DMS153 treated with DMSO at 0.1 percent for 48 hours (cell line): ENCODE results near the gene PLXNA4.

Experiments
- DNase-seq: peaks from one replicate; lab custom pipeline; 2025; ENCODE audit not compliant: unreplicated experiment; lab: John Stamatoyannopoulos, UW

Gene PLXNA4

DNA sequence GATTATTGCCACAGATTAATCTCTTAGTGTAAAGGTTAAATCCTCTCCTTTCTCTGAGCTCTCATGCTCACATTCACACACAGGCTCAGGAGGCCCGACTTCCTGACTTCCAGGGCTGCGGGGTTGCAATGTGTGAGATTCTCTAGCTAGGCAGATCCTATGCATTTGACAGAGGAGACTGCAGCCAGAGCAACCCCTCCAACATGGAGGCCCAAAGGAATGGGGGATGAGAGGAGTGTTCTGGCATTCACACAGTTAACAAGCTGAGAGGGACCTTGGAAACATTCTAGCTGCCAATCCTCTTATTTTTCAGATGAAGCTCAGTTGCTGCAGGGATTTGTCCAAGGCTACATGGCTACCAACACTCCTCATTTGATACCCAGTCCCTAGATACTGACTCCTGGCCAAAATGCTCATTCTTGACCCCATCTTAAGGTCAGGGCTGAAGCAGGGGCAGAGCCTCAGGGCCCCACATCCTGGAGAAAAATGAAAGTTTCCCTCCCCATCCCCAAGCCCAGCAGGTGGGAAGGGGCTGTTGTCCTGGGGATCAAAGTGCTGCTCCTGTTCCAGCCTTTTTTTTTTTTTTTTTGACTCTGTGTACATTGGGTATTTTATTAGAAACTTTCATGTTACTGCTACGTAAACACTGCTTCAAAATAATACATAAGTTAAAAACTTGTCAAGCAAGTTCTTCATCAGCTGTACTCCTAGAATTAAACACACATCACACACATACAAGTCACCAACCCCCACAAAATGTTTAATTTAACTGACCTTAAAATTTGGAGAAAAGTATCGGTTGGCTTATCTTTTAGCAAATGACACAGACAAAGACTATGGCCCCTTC is 325.6 kb downstream of the PLXNA4 start:
- no peak for DNase-seq

DNA sequence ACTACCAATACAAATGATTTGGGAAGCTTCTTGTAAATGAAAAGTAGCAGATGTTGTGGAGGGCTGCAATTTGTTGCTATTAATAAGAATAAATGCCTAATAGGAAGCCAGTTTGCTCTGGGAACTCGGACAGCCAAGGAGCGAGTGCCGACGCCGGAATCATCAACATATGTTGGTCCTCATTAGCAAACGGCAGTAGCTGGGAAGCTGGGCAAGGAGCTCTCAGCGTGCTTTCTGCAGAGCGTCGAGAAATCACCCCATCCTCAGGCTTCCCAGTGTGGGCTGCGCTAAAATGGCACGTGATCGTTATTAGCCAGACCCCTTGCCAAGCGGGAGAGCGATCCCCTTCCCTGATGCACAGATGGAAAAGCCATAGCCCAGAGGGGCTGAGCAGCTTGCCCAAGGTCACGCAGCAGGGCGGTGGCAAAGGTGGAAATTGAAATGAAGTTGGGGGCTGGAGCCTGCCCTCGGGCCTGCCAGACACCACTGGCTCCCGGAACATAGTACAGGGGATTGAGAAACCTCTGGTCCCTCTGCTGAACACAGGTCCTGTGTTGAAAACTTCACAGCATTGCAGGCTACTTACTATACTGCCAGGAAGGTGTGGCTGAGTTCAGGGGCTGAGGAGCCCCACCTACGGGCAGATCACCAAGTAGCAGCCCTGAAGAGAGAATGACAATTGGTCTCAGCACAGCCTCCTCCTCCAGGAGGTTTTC is 326.9 kb downstream of the PLXNA4 start:
- DNase-seq = no peak

DNA sequence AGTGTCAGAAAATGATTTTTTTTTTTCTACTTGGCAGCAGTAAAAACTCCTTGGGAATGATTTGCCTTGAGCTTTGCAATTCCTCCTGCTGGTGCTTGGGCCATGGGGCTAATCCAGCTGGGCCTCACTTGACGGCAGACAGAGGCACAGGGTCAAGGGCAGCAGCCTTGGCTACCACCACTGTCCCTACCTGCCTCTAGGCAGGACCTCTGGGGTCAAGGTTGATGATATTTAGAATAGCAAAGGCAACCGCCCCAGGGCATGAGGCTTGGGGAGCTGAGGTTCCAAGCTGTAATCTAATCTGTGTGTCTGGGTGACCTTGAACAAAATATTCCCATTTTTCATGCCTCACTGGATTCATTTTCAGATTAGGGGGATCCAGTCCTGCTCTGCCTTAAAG is 327.4 kb downstream of the PLXNA4 start:
- DNase-seq = no peak

DNA sequence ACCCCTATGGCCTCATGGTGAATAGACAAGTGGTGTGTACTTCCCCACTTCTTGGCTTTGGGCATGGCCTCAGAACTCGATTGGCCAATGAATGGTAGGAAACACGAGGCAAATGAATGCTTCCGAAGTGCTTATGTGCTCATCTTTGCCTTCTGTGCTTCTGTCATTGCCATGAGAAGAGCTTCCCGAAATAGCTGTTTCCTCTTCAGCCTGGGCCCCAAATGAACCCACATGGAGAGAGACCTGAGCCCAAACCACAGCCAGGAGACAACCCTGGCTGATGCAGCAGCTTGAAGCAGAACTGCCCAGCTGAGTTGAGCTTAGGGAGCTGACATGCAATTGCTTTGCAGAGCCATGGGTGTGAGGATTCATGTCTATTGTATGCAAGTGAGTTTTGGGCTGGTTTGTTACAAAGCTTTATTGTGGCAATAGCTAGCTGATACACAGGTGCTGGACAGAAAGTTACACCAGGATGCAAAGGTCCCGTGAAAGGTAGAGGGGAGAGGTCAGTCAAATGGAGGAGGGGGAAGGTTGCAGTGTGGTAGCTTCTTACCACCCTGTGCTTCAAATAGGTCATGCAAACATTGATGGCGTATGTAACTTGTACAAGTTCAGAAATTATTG is 328.2 kb downstream of the PLXNA4 start:
- no peak for DNase-seq

DNA sequence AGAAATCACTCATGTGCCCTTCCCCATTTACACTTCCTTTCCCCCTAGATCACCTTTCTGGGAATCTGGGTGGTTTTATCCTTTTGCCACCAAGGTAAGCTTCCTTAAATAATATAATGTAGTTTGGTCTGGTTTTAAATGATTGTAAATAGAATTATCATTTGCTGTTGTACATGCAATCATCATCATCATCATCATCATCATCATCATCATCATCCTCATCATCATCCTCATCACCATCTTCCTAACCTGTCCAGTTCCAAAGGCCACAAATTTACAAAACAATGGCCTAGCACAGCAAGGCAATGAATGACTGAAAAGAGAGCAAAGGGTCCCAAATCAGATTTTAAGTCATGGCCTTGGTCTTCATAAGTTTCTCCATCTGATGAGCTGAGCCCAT is 329.7 kb downstream of the PLXNA4 start:
- DNase-seq = no peak

DNA sequence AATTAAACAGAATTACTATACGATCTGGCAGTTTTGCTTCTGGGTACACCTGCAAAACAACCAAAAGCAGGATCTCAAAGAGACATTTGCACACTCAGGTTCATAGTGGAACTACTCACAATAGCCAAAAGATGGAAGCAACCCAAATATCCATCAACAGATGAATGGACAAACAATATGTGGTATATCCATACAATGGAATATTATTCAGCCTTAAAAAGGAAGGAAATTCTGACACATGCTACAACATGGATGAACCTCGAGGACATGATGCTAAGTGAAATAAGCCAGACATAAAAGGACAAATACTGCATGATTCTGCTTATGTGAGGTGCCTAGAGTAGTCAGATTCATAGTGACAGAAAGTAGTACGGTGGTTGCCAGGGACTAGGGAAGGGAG is 330.7 kb downstream of the PLXNA4 start:
- no peak for DNase-seq

DNA sequence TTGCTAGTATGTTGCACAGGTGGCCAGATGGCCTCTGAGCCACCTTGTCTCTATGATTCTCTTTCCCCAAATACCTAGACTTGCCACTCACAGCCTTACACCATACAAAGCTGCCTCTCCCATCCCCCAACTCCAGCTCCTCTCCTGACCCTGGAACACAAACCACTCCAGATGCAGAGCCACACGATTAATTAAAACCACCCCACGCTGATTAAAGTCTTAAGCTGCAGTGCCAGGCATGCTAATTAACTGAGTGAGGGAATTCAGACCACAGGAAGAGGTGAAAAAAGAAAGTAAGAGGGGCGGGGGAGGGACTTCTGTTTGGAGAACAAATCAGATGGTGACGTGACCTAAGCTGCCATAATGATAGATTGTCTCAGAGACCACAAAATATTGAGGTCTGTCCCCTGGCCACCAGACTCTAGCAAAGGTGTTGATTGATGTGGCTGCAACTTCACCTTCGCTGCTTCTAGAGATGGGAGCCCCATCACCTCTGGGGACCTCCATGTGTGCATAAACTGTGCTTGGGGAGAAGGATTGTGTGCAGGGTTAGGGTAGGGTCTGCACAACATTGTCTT is 331.3 kb downstream of the PLXNA4 start:
- DNase-seq = no peak

DNA sequence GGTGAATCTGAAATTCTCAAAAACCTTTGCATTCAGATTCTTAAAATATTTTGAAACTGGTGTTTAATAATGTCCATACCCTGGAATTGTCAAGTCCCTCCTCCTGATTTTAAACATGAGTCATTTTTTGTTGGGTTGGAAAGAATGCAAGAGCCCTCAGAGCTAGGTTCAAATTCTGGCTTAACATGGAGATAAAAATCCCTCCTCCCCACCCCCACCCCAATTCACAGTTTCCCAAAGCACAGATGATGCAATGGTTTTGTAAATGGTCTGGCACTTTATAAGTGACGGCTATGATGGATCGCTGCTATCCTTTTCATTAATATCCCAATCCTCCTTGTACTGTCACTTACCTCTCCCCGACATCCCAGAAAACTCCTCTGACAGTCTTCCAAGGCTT is 332.8 kb downstream of the PLXNA4 start:
- DNase-seq = no peak

DNA sequence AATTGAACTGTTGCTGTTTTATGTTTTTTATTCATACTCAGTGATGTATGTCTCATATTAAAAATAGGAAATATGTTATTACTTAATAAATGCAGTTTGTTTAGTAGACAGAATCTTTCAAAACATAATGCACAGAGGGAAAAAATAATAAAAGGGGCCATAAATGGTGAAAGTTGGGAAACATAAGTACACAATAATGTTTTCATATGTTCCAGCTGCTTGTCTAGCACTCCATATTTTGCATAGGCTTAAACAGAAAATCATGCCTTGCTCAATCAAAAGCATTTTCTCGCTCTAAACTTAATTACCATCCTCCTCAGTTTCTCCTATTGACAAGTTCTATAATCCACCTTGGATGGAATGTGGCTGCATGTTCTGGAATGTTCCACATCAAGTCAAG is 333.2 kb downstream of the PLXNA4 start:
- DNase-seq = no peak

DNA sequence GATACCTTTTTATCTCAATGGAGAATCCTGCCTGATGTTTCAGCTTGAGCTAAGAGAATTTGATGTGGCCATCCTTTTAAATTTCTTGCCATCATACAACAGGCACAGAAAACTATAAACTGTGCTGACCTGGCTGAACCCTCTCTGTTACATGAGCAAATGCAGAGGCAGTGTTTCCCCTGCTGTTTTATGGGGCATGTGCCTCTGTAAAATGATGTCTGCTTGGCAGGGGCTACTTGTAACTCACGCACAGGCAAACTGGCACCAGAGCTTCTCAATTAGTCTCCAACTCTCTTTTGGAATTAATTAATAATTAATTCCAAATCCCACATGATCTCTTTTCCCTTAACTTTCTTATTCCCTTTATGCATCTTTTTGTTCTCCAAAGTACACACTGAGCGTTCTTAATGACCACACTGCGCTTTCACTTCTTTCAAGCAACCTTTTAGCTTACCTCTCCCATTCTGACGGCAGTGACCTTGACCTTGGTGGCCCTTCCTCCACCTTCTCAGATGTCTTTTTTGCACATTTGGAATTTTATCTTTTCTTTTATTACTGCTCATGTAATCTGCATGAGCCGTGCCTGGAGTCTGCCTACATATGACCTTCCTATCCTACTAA is 334.0 kb downstream of the PLXNA4 start:
- DNase-seq = no peak

DNA sequence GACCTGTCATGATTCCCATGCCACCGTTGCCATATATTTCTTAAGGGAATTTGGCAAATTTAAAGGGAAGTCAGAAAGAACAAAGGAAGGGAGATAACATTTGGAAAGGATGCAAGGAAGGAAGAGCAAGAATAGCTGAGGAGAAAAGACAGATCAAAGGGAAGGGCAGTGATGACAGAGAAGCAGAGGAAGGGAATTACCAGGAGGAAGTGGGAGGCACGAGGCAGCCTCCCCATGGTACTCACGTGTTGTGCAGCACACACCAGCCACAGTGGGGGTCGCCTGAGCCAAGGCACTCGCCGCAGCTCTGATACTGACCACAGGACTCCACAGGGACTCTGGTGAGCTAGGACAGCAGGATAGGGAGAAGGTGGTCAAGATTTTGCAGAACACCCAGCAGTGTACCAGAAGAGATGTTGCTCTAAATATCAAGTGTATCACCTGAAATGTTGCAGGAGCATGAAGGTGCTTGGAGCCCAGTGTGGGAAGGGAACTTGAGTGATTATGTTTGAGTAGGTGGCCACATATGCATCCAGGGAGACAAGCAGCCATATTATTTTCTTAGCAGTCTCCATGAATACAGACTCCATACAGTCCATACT is 335.3 kb downstream of the PLXNA4 start:
- DNase-seq = no peak

DNA sequence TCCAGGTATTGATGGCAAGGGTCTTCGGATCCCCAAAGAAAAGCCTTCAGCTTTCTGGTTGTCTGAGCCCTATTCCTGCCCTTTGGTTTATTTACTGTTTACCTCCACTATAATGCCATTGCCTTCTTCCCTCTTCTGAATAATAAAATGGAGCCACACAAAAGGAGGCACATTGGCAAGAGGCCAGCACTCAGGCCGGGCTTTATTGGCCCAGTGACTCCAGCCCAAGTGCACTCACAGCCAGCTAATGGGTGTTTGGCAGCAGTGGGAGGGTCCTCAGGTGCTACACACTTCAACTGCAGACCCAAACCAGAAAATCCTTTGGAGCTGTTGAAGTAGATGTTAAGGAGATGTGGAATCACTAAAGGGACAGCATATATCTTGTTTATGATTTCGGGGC is 336.0 kb downstream of the PLXNA4 start:
- DNase-seq = peak; percentile 76

DNA sequence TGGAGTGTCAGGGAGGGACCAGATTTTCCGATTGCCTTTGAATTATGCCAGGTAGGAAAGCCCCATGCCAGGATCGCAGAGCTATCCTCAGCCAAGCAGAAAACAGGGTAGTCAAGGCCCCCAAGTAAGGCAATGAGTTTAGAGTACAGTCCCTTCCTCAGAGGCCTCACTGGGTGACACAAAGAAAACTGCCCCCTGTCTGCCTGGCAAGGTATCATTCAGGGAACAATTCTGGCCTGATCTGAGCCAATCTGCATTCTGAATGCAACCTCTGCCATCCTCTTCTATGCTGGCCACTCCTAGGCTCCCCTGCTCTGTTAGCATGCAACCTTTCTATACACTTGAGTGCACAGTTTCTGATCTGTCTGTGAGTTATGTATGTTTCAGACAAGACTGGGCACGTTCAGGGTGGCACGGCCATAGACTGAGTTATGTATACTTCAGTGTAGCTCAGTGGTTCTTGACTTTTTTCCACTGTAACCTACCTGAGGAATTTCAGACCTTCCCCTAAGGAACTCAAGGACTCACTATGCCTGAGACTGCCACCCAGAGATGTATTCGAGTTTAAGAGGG is 336.8 kb downstream of the PLXNA4 start:
- DNase-seq = peak; percentile 43

DNA sequence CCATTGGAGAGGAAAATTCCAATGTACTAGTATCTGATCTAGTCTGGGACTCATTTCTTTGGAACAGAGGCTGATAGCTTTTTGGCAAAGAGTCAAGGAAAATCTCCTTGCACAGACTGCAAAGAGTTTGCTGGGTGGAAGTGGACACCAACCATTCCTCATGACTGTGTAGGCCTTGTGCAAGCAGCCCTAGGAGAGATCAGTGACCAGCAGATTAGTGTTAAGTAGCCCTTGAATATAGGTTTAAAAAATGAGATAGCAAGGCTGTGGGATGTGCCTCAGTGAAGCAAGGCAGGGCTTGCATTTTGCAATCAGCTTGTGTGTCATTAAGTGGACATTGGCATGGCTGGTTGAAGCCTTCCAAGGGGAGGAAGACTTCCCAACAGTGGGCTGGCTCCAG is 341.6 kb downstream of the PLXNA4 start:
- DNase-seq = no peak

DNA sequence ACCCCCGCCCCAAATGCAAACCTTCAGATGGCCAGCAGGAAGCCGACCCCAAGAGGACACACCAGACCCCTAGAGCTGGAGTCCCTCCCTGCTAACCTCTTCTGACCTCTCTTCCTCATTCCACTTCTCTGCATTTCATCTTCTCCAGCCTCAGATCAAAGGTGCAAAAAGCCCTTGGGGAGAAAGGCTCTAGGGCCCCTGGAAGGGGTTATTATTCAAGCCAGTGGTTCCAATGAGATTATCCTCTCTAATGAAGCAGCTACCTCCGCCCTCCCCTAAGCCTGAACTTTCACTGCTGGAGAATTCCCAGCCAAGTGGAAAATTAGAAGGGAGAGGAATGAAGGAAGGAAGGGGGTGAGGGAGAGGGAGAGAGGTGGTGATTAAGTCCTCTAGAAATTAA is 343.9 kb downstream of the PLXNA4 start:
- no peak for DNase-seq

DNA sequence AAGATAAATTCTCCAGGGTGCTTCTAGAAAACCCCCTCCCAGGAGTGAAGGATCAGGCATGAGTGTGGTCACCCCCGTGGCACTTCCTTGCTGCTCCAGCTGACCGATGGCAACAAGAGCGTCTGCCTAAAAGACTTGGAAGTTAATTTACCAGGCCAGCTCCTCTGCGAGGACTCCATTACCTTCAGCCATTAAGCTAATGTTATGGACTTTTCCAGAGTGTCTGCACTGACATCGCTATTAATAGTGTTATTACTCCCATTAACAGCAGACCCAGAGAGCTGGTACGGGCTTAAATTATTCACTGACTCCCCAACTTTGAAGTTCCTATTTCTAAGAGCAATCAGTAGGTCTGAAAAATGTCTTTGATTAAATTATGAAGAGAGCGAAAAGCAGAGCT is 345.8 kb downstream of the PLXNA4 start:
- no peak for DNase-seq

DNA sequence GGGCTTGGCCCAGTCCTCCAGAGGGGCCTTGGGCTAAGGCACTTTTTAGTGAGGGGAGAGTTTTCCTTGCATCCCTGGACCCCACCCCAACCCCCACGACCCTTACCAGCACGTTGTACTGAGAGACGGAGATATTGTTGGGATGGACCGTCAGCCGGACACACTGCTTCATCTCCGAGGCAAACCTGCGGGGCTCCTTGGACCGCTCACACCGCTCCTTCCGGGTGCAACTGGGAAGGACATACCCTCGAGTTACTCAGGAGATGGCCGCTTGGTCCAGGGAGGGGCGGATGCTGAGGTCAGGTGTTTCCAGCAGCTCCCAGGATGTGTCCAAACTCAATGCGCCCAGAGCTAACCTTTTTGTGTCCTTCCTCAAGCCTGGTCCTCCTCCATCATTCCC is 348.0 kb downstream of the PLXNA4 start:
- no peak for DNase-seq

DNA sequence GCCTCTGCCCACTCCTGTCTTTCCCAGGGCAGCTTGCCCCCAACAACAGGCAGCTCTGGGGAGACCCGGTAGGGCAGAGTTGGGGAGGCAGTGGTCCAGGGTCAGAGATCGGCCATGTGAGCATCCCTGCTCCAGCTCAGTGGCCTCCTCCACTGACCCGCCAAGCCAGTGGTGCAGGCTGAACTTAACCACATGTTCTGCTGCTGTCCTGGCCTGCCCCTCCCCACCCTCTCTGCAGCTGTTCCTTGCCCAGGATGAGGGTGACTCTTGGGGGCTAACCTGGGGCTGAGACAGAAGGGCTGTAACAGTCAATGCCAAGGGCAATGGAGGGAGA is 349.3 kb downstream of the PLXNA4 start:
- no peak for DNase-seq

DNA sequence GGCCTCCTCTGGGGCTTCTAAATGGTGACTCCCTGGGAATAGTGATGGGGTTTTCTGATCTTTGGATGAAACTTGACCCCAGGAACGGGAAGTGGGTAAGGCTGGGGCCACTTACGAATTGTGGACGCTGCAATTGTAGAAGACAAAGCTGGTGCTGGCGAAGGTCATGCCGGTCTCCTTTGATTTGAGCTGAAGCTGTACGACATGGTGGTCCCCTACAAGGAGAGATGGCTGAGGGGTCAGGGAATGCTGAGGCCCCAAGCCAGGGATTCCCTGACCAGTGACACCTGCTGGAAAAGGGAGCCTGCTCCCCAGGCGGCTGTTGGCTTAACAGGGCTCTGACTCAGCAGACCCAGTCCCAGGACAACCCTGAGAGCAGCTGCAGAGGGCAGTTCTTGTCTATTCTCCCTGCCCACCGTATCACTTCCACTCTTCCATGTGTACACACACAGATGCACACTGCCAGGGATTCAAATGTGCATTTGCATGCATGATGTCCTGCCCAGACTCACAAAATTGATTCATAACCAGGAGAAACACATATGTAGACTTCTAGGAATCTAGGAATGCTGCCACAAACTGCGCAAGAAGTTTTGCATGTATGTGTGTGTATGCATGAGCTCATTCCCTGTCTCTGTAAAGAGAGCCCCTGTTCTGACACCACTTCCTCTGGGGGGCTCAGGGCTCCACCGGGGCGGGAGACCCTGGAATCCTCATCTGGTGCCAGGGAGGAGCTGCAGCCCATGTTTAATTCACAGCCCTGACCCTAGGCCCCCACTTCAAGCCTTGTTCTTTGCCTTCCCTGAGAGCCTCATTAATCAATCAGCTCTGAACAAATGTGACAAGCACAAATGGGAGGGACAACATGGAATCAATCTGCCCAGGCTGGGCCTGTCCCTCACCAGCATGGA is 350.0 kb downstream of the PLXNA4 start:
- no peak for DNase-seq
